ENCODE measurements around the gene SEL1L3.

Gene SEL1L3

DNA sequence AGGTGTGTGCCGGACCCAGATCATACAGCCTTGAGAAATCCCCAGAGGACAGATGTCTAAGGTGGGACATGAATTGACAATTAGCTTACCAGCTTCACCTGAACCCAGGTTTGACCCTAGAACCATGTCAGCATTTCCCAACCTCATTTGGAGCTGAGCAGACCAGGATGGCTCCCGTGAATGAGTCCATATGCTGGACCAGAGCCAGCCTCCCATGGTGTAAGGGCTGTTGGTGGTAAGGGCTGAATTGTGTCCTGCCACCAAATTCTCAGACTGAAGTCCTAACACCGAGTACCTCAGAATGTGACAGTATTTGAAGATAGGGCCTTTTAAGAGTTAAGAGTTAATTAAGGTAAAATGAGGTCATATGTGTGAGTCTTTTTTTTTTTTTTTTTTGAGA is 118.8 kb downstream of the SEL1L3 start:
- no peak overlapping the region for H3K4me2 ChIP-seq (ENCODE audit: low read length)
- no peaks in the 10 kb centered on the region for H3K9me3 ChIP-seq (ENCODE audit: insufficient read depth, low read length)
- no peak overlapping the region for H3K4me3 ChIP-seq (ENCODE audit: low read length)
- TF ChIP-seq, protein P1, sequence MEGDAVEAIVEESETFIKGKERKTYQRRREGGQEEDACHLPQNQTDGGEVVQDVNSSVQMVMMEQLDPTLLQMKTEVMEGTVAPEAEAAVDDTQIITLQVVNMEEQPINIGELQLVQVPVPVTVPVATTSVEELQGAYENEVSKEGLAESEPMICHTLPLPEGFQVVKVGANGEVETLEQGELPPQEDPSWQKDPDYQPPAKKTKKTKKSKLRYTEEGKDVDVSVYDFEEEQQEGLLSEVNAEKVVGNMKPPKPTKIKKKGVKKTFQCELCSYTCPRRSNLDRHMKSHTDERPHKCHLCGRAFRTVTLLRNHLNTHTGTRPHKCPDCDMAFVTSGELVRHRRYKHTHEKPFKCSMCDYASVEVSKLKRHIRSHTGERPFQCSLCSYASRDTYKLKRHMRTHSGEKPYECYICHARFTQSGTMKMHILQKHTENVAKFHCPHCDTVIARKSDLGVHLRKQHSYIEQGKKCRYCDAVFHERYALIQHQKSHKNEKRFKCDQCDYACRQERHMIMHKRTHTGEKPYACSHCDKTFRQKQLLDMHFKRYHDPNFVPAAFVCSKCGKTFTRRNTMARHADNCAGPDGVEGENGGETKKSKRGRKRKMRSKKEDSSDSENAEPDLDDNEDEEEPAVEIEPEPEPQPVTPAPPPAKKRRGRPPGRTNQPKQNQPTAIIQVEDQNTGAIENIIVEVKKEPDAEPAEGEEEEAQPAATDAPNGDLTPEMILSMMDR (IDR thresholded peaks at IDR 0.05; ENCODE audit: low read depth, low read length) = no peak
- no peak for TF ChIP-seq EZH2phosphoT487 (IDR thresholded peaks at IDR 0.05; ENCODE audit: low read depth)
- H3K79me2 ChIP-seq (ENCODE audit: low read length) = no peaks in the 10 kb centered on the region
- H4K20me1 ChIP-seq (ENCODE audit: insufficient read depth, low read length) = no peaks in the 10 kb centered on the region
- no peaks in the 10 kb centered on the region for H3K27me3 ChIP-seq (ENCODE audit: low read depth, low read length)
- no peak overlapping the region for H3K9ac ChIP-seq (ENCODE audit: low read length)
- no peak overlapping the region for H2AFZ ChIP-seq (ENCODE audit: low read depth, low read length)
- H3K36me3 ChIP-seq (replicated peaks; ENCODE audit: low read depth, low read length) = peaks cover 10% of the 10 kb centered on the region
- H3K4me1 ChIP-seq (ENCODE audit: low read length) = no peaks in the 10 kb centered on the region
- no peak overlapping the region for H3K27ac ChIP-seq (ENCODE audit: low read length)

DNA sequence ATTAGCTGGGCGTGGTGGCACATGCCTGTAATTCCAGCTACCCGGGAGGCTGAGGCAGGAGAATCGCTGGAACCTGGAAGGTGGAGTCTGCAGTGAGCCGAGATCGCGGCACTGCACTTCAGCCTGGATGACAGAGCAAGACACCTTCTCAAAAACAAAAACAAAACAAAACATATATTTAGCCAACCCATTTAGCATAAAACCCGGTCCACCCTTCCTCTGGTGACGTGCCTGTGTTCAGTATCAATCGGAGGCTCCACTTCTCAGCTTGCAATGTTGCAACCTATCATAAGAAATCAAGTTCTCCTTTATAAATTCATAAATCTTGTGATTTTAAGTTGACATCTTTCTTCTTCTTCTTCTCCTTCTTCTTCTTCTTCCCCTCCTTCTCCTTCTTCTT is 133.2 kb downstream of the SEL1L3 start:
- H3K9ac ChIP-seq (ENCODE audit: low read length) = no peak overlapping the region
- no peaks in the 10 kb centered on the region for H3K36me3 ChIP-seq (replicated peaks; ENCODE audit: low read depth, low read length)
- TF ChIP-seq EZH2phosphoT487 (IDR thresholded peaks at IDR 0.05; ENCODE audit: low read depth) = no peak
- TF ChIP-seq, protein P1 (IDR thresholded peaks at IDR 0.05; ENCODE audit: low read depth, low read length) = no peak
- no peak overlapping the region for H3K4me2 ChIP-seq (ENCODE audit: low read length)
- H3K79me2 ChIP-seq (ENCODE audit: low read length) = no peaks in the 10 kb centered on the region
- no peaks in the 10 kb centered on the region for H3K27me3 ChIP-seq (ENCODE audit: low read depth, low read length)
- no peaks in the 10 kb centered on the region for H3K9me3 ChIP-seq (ENCODE audit: insufficient read depth, low read length)
- H2AFZ ChIP-seq (ENCODE audit: low read depth, low read length) = no peak overlapping the region
- H3K27ac ChIP-seq (ENCODE audit: low read length) = no peak overlapping the region
- no peak overlapping the region for H3K4me3 ChIP-seq (ENCODE audit: low read length)
- H4K20me1 ChIP-seq (ENCODE audit: insufficient read depth, low read length) = no peaks in the 10 kb centered on the region
- peaks cover 4% of the 10 kb centered on the region for H3K4me1 ChIP-seq (ENCODE audit: low read length)

DNA sequence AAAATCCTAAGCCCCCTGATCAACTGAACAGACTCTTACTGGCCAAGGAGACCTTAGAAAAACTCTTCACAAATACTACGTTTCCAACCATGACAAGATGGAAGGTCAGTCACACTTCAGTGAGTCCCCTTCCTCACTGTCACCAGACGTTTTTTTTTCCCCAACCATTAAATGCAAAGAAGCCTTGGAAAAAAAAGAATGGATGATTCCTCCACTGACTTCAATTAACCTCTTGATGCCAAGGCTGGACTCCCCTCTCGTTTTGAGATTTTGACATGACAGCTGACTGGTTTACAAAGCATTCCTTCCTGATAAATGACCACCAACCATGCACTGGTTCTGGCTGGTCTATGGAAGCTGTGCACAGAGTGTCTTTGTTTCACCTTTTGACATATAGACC is 133.9 kb downstream of the SEL1L3 start:
- no peak overlapping the region for H3K27ac ChIP-seq (ENCODE audit: low read length)
- H4K20me1 ChIP-seq (ENCODE audit: insufficient read depth, low read length) = no peaks in the 10 kb centered on the region
- H3K27me3 ChIP-seq (ENCODE audit: low read depth, low read length) = no peaks in the 10 kb centered on the region
- TF ChIP-seq, protein P1 (IDR thresholded peaks at IDR 0.05; ENCODE audit: low read depth, low read length) = no peak
- TF ChIP-seq EZH2phosphoT487 (IDR thresholded peaks at IDR 0.05; ENCODE audit: low read depth) = no peak
- H3K4me3 ChIP-seq (ENCODE audit: low read length) = no peak overlapping the region
- no peaks in the 10 kb centered on the region for H3K9me3 ChIP-seq (ENCODE audit: insufficient read depth, low read length)
- H3K79me2 ChIP-seq (ENCODE audit: low read length) = no peaks in the 10 kb centered on the region
- H3K4me2 ChIP-seq (ENCODE audit: low read length) = no peak overlapping the region
- H2AFZ ChIP-seq (ENCODE audit: low read depth, low read length) = no peak overlapping the region
- no peak overlapping the region for H3K9ac ChIP-seq (ENCODE audit: low read length)
- H3K4me1 ChIP-seq (ENCODE audit: low read length) = peaks cover 4% of the 10 kb centered on the region
- no peaks in the 10 kb centered on the region for H3K36me3 ChIP-seq (replicated peaks; ENCODE audit: low read depth, low read length)

DNA sequence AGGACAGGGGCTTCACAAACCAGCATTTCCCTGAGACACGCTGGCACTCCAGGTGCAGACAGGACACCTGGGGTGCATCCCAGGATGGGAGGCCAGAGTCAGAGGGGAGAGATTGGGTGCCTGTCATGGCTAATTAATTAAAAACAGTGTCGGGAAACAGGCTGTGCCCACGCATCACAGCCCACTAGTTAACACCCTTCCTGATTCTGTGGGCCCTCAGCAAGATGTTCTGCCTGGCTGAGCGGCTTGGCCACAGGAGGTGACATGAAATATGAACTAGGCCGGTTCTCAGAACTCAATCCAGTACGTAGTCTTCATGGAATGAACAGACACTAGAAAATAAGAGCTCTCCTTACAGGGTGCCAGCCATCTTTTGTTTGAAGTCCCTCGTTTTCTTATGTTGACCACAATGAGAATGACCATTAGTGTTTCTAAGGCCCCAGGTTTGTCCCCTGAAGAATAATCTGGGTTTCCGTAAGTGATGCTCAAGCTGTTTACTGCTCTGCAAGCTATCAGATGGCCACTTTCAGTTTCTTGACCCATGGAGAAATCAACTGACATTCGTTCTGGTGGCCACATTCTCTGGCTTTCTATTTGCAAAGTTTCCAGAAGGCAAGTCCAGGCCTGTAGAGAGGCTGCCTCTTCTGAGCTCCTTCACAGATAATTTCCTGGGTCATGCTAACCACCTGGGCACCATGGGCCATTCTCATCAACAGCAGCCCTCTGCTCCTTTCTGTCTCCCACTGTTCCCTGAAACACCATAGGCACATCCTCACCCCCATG is 134.9 kb downstream of the SEL1L3 start:
- Histone ChIP-seq H4K20me1 (ENCODE audit: insufficient read depth, low read length) (no peaks in the 10 kb centered on the region), H3K4me2 (ENCODE audit: low read length) (no peak overlapping the region), H3K4me1 (ENCODE audit: low read length) (no peaks in the 10 kb centered on the region), H2AFZ (ENCODE audit: low read depth, low read length) (no peak overlapping the region), H3K9ac (ENCODE audit: low read length) (no peak overlapping the region), H3K27me3 (ENCODE audit: low read depth, low read length) (no peaks in the 10 kb centered on the region), H3K36me3 (replicated peaks; ENCODE audit: low read depth, low read length) (no peaks in the 10 kb centered on the region), H3K9me3 (ENCODE audit: insufficient read depth, low read length) (no peaks in the 10 kb centered on the region), H3K79me2 (ENCODE audit: low read length) (no peaks in the 10 kb centered on the region), H3K4me3 (ENCODE audit: low read length) (no peak overlapping the region), H3K27ac (ENCODE audit: low read length) (no peak overlapping the region)
- TF ChIP-seq, protein P1 (IDR thresholded peaks at IDR 0.05; ENCODE audit: low read depth, low read length) = no peak
- TF ChIP-seq EZH2phosphoT487 (IDR thresholded peaks at IDR 0.05; ENCODE audit: low read depth) = no peak
